ENCODE results near the gene HGFAC.
A peak's percentile ranks its signal among the peaks of the same experiment; 100 is the strongest.

Gene HGFAC

GRCh38 chr4:3476936-3477749 is 35.4 kb downstream of the HGFAC start:
- DNase-seq = no peak

GRCh38 chr4:3477750-3478430 is 36.1 kb downstream of the HGFAC start:
- DNase-seq = no peak

- DNase-seq = no peak
Observed at GRCh38 chr4:3478446-3479357, 36.9 kb downstream of the HGFAC start.

GRCh38 chr4:3479358-3480101 is 37.8 kb downstream of the HGFAC start:
- no peak for DNase-seq

- DNase-seq = peak; percentile 75
Observed at GRCh38 chr4:3480528-3481112, 38.9 kb downstream of the HGFAC start.

GRCh38 chr4:3481113-3481531 is 39.4 kb downstream of the HGFAC start:
- no peak for DNase-seq

GRCh38 chr4:3481783-3482393 is 40.1 kb downstream of the HGFAC start:
- no peak for DNase-seq

GRCh38 chr4:3482707-3483106 is 40.9 kb downstream of the HGFAC start:
- DNase-seq = no peak

- DNase-seq = no peak
Observed at GRCh38 chr4:3483471-3483921, 41.7 kb downstream of the HGFAC start.

GRCh38 chr4:3484057-3484973 is 42.5 kb downstream of the HGFAC start:
- DNase-seq = no peak

- DNase-seq = no peak
Observed at GRCh38 chr4:3485011-3485791, 43.4 kb downstream of the HGFAC start.

GRCh38 chr4:3485886-3486540 is 44.2 kb downstream of the HGFAC start:
- DNase-seq = no peak

GRCh38 chr4:3486541-3487540 is 45.1 kb downstream of the HGFAC start:
- no peak for DNase-seq

GRCh38 chr4:3487861-3488260 is 46.1 kb downstream of the HGFAC start:
- DNase-seq = no peak

- no peak for DNase-seq
Observed at GRCh38 chr4:3488820-3489219, 47.1 kb downstream of the HGFAC start.

- DNase-seq = no peak
Observed at GRCh38 chr4:3489451-3489962, 47.7 kb downstream of the HGFAC start.

- no peak for DNase-seq
Observed at GRCh38 chr4:3491681-3492405, 50.1 kb downstream of the HGFAC start.

Measured in stimulated activated CD4-positive, alpha-beta T cell treated with anti-CD3 and anti-CD28 coated beads, Interleukin-4, amount 100 ng/mL, for 1 hour (primary cell).